HG03457 (cell line): ENCODE measurements around the gene FBXO17.

Experiments
- ATAC-seq: cut with Tn5 transposase; IDR thresholded peaks from one replicate; pipeline ENCODE4 v1.9.1; 2021; ENCODE audit warnings: moderate number of reproducible peaks; ENCODE audit not compliant: unreplicated experiment

FBXO17 gene

GRCh38 chr19:38894968-38895367 is 80.6 kb downstream of the FBXO17 start:
- ATAC-seq: no peak

DNA sequence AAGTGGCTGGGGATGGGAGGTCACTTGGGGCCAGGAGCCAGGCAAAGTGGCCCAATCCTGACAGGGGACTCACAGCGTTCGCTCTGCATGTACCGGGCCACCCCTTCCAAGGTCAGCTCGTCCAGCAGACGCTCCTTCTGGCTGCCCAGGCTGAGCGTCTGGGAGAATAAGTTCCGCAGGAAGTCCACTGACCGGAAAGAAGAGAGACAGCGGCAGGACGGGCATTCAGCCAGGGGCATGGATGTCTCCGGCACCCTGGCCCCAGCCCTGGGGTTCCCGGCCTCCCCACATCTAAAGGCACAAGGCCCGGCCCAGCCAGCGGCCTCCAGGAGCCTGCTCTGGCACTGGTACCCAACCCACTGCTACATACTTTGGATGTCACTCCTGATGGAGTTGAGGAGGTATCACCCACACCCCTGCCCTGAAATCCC is 82.2 kb downstream of the FBXO17 start:
- no peak for ATAC-seq

DNA sequence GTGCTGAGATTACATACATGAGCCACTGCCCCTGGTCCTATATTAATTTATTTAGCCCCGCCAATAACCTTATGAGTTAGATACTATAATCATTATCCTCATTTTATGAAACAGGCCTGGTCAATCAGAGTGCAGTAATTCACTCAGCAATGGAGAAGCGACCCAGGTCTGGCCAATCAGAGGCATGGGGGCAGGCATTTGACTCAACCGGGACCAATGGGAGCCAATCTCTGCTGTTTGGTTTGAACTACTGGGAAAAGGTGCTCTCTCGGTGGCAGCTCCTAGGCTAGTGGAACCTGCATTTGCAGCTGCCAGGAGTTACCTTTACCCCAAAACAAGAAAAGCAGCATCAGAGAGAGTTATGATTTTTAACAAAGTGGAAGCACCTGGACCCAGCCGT is 82.7 kb downstream of the FBXO17 start:
- no peak for ATAC-seq

DNA sequence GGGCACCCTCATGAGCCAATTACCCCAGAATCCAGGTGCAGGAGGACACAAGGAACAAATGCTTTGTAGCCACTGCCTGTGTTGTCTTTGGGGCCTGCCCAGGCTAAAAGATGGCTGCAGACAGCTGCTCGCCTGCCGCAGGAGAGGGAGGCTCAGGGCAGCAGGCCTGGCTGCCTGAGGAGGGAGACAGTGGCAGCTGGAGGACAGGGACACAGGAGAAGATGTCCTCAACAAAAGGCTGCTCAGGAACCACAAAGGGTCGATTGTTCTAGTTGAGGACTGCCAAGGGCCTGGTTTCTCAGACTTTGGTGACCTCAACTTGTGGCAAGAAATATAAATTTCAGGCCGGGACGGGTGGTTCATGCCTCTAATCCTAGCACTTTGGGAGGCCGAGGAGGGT is 83.8 kb downstream of the FBXO17 start:
- ATAC-seq: no peak
